Neural cell (in vitro differentiated cells): ENCODE data around the gene FASTK. TPM values are rescaled to one million over a fixed set of nuclear protein-coding genes. Genes with fewer than 3 reads are reported as not detected.
"Not testable (repeated sequence)": the region's sequence is repeated elsewhere in the genome, so short reads cannot be mapped to it uniquely, and the experiment has no call there.

Experiments used
- H2AFZ ChIP-seq: fragments of 200-600, 300-800 bp; sonication (generic), shearing (Covaris generic); 2 replicates; pipeline ENCODE4 v1.6.0; 2014; ENCODE audit warnings: low read depth, mild to moderate bottlenecking, antibody characterized with exemption, low read length, moderate library complexity
- H3F3A ChIP-seq: fragments of 200-600 bp; shearing (Covaris generic); 2 replicates; pipeline ENCODE4 v1.6.1; 2016; ENCODE audit warnings: mild to moderate bottlenecking, moderate library complexity, mixed read lengths, antibody characterized with exemption, low read length; ENCODE audit not compliant: insufficient read depth, poor library complexity, severe bottlenecking
- H3K27ac ChIP-seq: fragments of 200-600, 300-800 bp; sonication (generic), shearing (Covaris generic); 2 replicates; pipeline ENCODE4 v1.5.1; 2014; ENCODE audit warnings: mild to moderate bottlenecking, low read length, moderate library complexity
- H3K27me3 ChIP-seq: fragments of 300-800, 200-600 bp; sonication (generic), shearing (Covaris generic); 2 replicates; pipeline ENCODE4 v1.6.0; 2014; ENCODE audit warnings: mild to moderate bottlenecking, low read depth, low read length, moderate library complexity; ENCODE audit not compliant: insufficient read depth
- H3K36me3 ChIP-seq: fragments of 300-800, 200-600 bp; sonication (generic), shearing (Covaris generic); 2 replicates; pipeline ENCODE4 v1.5.1; 2014; ENCODE audit warnings: mild to moderate bottlenecking, antibody characterized with exemption, low read length, moderate library complexity; ENCODE audit not compliant: insufficient read depth
- H3K4me2 ChIP-seq: fragments of 300-800, 200-600 bp; sonication (generic), shearing (Covaris generic); 2 replicates; pipeline ENCODE4 v1.6.0; 2014; ENCODE audit warnings: mild to moderate bottlenecking, low read length
- H3K4me3 ChIP-seq: fragments of 300-800, 200-600 bp; sonication (generic), shearing (Covaris generic); 2 replicates; pipeline ENCODE4 v1.5.1; 2014; ENCODE audit warnings: mild to moderate bottlenecking, low read length, moderate library complexity
- H3K79me2 ChIP-seq: fragments of 200-600 bp; shearing (Covaris generic); replicated peaks from 2 replicates; pipeline ENCODE4 v1.6.0; 2014; ENCODE audit warnings: mild to moderate bottlenecking, low read length, moderate library complexity; ENCODE audit not compliant: insufficient read depth
- H3K9ac ChIP-seq: fragments of 300-800, 200-600 bp; sonication (generic), shearing (Covaris generic); 2 replicates; pipeline ENCODE4 v1.6.1; 2016; ENCODE audit warnings: mild to moderate bottlenecking, low read length, mixed read lengths
- H3K9me2 ChIP-seq: fragments of 200-600 bp; shearing (Covaris generic); 2 replicates; pipeline ENCODE4 v1.6.1; 2016; ENCODE audit warnings: mild to moderate bottlenecking, low read length, mixed read lengths; ENCODE audit not compliant: insufficient read depth
- H3K9me3 ChIP-seq: fragments of 200-600, 300-800 bp; sonication (generic), shearing (Covaris generic); 2 replicates; pipeline ENCODE4 v1.6.1; 2016; ENCODE audit warnings: mild to moderate bottlenecking, mixed run types, low read length, moderate library complexity, mixed read lengths
- H4K20me1 ChIP-seq: fragments of 200-600 bp; shearing (Covaris generic); 2 replicates; pipeline ENCODE4 v1.6.1; 2016; ENCODE audit warnings: mild to moderate bottlenecking, mixed run types; ENCODE audit not compliant: insufficient read depth
- EP300 ChIP-seq: fragments of 450-650 bp; conservative IDR thresholded peaks from 2 replicates; pipeline ENCODE4 v1.6.1; 2014; ENCODE audit warnings: antibody characterized with exemption, mild to moderate bottlenecking, moderate library complexity; ENCODE audit not compliant: poor library complexity, severe bottlenecking
- EZH2 ChIP-seq: fragments of 200-600, 300-800 bp; shearing (Covaris generic), sonication (generic); IDR thresholded peaks from 2 replicates; pipeline ENCODE4 v1.6.1; 2014; ENCODE audit warnings: antibody characterized with exemption, low read length, borderline replicate concordance, mild to moderate bottlenecking; ENCODE audit not compliant: insufficient read depth, poor library complexity, severe bottlenecking
- MXI1 ChIP-seq: fragments of 450-650 bp; conservative IDR thresholded peaks from 2 replicates; pipeline ENCODE4 v1.6.1; 2014; ENCODE audit warnings: antibody characterized with exemption, mild to moderate bottlenecking; ENCODE audit not compliant: poor library complexity, severe bottlenecking
- POLR2AphosphoS5 ChIP-seq: IDR thresholded peaks from 2 replicates; pipeline ENCODE4 v1.6.1; 2012
- RAD21 ChIP-seq: fragments of 450-650 bp; conservative IDR thresholded peaks from 2 replicates; pipeline ENCODE4 v1.6.1; 2014; ENCODE audit warnings: antibody characterized with exemption, mild to moderate bottlenecking, moderate library complexity
- SMC3 ChIP-seq: fragments of 450-650 bp; conservative IDR thresholded peaks from 2 replicates; pipeline ENCODE4 v1.6.1; 2014; ENCODE audit warnings: antibody characterized with exemption, mild to moderate bottlenecking, moderate library complexity; ENCODE audit not compliant: poor library complexity
- TAF1 ChIP-seq: IDR thresholded peaks from 2 replicates; pipeline ENCODE4 v1.6.1; 2012; ENCODE audit warnings: low read depth
- polyA plus RNA-seq: library from polyadenylated mRNA; depleted of rRNA; stranded (reverse); fragments of >200 nt; gene quantifications from 2 replicates; pipeline ENCODE4 v1.2.3, GENCODE V29; 2014
- TF ChIP-seq, protein P1 (sequence below): IDR thresholded peaks from 2 replicates; pipeline ENCODE4 v1.6.1; 2012; ENCODE audit warnings: borderline replicate concordance
- TF ChIP-seq, protein P2 (sequence below): fragments of 450-650 bp; IDR thresholded peaks from 2 replicates; pipeline ENCODE4 v1.5.1; 2014; ENCODE audit warnings: antibody characterized with exemption, mild to moderate bottlenecking, moderate library complexity; ENCODE audit not compliant: poor library complexity, severe bottlenecking

The FASTK gene
- polyA plus RNA-seq, 1 donor from 2014 or later, result 147 TPM

- H3K36me3 ChIP-seq, result no peaks in the 10 kb centered on the region
- H4K20me1 ChIP-seq, result no peaks in the 10 kb centered on the region
- H3K27ac ChIP-seq, result no peak overlapping the region
- H3K4me2 ChIP-seq, result no peak overlapping the region
- H3K4me3 ChIP-seq, result no peak overlapping the region
- H3K9me2 ChIP-seq, result no peaks in the 10 kb centered on the region
- H3K27me3 ChIP-seq, result peaks cover 5% of the 10 kb centered on the region
- no peaks in the 10 kb centered on the region for H3K79me2 ChIP-seq
- no peaks in the 10 kb centered on the region for H3F3A ChIP-seq
- H2AFZ ChIP-seq, result no peak overlapping the region
- no peak overlapping the region for H3K9ac ChIP-seq
- no peaks in the 10 kb centered on the region for H3K9me3 ChIP-seq
- TF ChIP-seq, protein P1, sequence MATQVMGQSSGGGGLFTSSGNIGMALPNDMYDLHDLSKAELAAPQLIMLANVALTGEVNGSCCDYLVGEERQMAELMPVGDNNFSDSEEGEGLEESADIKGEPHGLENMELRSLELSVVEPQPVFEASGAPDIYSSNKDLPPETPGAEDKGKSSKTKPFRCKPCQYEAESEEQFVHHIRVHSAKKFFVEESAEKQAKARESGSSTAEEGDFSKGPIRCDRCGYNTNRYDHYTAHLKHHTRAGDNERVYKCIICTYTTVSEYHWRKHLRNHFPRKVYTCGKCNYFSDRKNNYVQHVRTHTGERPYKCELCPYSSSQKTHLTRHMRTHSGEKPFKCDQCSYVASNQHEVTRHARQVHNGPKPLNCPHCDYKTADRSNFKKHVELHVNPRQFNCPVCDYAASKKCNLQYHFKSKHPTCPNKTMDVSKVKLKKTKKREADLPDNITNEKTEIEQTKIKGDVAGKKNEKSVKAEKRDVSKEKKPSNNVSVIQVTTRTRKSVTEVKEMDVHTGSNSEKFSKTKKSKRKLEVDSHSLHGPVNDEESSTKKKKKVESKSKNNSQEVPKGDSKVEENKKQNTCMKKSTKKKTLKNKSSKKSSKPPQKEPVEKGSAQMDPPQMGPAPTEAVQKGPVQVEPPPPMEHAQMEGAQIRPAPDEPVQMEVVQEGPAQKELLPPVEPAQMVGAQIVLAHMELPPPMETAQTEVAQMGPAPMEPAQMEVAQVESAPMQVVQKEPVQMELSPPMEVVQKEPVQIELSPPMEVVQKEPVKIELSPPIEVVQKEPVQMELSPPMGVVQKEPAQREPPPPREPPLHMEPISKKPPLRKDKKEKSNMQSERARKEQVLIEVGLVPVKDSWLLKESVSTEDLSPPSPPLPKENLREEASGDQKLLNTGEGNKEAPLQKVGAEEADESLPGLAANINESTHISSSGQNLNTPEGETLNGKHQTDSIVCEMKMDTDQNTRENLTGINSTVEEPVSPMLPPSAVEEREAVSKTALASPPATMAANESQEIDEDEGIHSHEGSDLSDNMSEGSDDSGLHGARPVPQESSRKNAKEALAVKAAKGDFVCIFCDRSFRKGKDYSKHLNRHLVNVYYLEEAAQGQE, result no peak
- TF ChIP-seq SMC3 (no peak), POLR2AphosphoS5 (no peak), EP300 (no peak)
These were observed 35.3 kb downstream of the FASTK start for GRCh38 chr7:151045262-151045661.

DNA sequence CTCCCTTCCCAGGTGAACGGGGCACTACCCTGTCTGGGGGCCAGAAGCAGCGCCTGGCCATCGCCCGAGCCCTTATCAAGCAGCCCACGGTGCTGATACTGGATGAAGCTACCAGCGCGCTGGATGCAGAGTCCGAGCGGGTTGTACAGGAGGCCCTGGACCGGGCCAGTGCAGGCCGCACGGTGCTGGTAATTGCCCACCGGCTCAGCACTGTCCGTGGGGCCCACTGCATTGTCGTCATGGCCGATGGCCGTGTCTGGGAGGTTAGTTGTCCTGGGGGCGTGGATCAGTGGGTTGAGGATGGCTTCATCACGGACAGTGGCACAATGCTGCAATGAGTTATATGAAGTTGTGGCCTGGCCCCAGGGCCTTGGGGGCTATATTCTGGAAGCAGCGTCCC is 36.6 kb downstream of the FASTK start:
- Histone ChIP-seq H4K20me1 (no peaks in the 10 kb centered on the region), H3K4me2 (no peak overlapping the region), H3K4me3 (no peak overlapping the region), H3K27me3 (no peaks in the 10 kb centered on the region), H3K36me3 (no peaks in the 10 kb centered on the region), H3K9me2 (no peaks in the 10 kb centered on the region), H3K9ac (no peak overlapping the region), H3K9me3 (no peaks in the 10 kb centered on the region), H3F3A (no peaks in the 10 kb centered on the region), H2AFZ (no peak overlapping the region), H3K79me2 (no peaks in the 10 kb centered on the region), H3K27ac (no peak overlapping the region)
- no peak for TF ChIP-seq SMC3
- TF ChIP-seq RAD21, result no peak
- TF ChIP-seq EP300, result no peak
- TF ChIP-seq EZH2, result no peak
- TF ChIP-seq, protein P2, sequence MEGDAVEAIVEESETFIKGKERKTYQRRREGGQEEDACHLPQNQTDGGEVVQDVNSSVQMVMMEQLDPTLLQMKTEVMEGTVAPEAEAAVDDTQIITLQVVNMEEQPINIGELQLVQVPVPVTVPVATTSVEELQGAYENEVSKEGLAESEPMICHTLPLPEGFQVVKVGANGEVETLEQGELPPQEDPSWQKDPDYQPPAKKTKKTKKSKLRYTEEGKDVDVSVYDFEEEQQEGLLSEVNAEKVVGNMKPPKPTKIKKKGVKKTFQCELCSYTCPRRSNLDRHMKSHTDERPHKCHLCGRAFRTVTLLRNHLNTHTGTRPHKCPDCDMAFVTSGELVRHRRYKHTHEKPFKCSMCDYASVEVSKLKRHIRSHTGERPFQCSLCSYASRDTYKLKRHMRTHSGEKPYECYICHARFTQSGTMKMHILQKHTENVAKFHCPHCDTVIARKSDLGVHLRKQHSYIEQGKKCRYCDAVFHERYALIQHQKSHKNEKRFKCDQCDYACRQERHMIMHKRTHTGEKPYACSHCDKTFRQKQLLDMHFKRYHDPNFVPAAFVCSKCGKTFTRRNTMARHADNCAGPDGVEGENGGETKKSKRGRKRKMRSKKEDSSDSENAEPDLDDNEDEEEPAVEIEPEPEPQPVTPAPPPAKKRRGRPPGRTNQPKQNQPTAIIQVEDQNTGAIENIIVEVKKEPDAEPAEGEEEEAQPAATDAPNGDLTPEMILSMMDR, result no peak
- no peak for TF ChIP-seq POLR2AphosphoS5
- no peak for TF ChIP-seq MXI1
- TF ChIP-seq, protein P1, result no peak
- TF ChIP-seq TAF1, result no peak

GRCh38 chr7:151043449-151043848 is 37.2 kb downstream of the FASTK start:
- not testable (repeated sequence) for H3K4me3 ChIP-seq, H3K36me3 ChIP-seq, H3K9me3 ChIP-seq, H3F3A ChIP-seq, H3K9me2 ChIP-seq, H3K79me2 ChIP-seq, H2AFZ ChIP-seq, H3K27ac ChIP-seq, H3K4me2 ChIP-seq, H4K20me1 ChIP-seq, H3K27me3 ChIP-seq, H3K9ac ChIP-seq
